Fibroblast of lung (primary cell): ENCODE measurements around the gene ST6GALNAC4. TPM values are rescaled to one million over a fixed set of nuclear protein-coding genes. Genes with fewer than 3 reads are reported as not detected.

Experiments used
- DNase-seq, 2 donors: peaks; one replicate each; pipeline versions ENCODE4 v3.0.0 to v3.0.0-alpha.2; 2010; ENCODE audit warnings: low read depth in 2 of 2
- H2AFZ ChIP-seq: 2 replicates; pipeline ENCODE4 v1.5.1; 2012; ENCODE audit warnings: low read length, control low read depth, inconsistent platforms
- H3K27ac ChIP-seq: 2 replicates; pipeline ENCODE4 v1.5.1; 2011; ENCODE audit warnings: low read length, control low read depth; ENCODE audit not compliant: insufficient read depth
- H3K27me3 ChIP-seq: 2 replicates; pipeline ENCODE4 v1.5.1; 2011; ENCODE audit warnings: mild to moderate bottlenecking, low read length; ENCODE audit not compliant: control insufficient read depth, insufficient read depth
- H3K36me3 ChIP-seq: 2 replicates; pipeline ENCODE4 v1.5.1; 2011; ENCODE audit warnings: low read length; ENCODE audit not compliant: control insufficient read depth, insufficient read depth
- H3K4me1 ChIP-seq: 2 replicates; pipeline ENCODE4 v1.5.1; 2011; ENCODE audit warnings: low read length; ENCODE audit not compliant: control insufficient read depth, insufficient read depth; ENCODE audit errors: extremely low read depth
- H3K4me2 ChIP-seq: 2 replicates; pipeline ENCODE4 v1.5.1; 2011; ENCODE audit warnings: low read length, control low read depth; ENCODE audit not compliant: insufficient read depth; ENCODE audit errors: extremely low read depth
- H3K4me3 ChIP-seq, 4 experiments: fragments of 200-600 bp in 1 of 4; sonication (generic) in 1 of 4; replicated peaks in 1 of 4; 2 replicates each; pipeline ENCODE4 v1.5.1; 2011 to 2016; ENCODE audit warnings: low read length in 4 of 4, low read depth in 3 of 4, mild to moderate bottlenecking in 3 of 4, control low read depth in 2 of 4, inconsistent platforms in 1 of 4, mixed read lengths in 1 of 4; ENCODE audit not compliant: insufficient read depth in 1 of 4; ENCODE audit errors: control extremely low read depth in 1 of 4
- H3K79me2 ChIP-seq: 2 replicates; pipeline ENCODE4 v1.5.1; 2012; ENCODE audit warnings: mild to moderate bottlenecking, low read length, inconsistent platforms; ENCODE audit not compliant: control insufficient read depth, insufficient read depth
- H3K9ac ChIP-seq: 2 replicates; pipeline ENCODE4 v1.5.1; 2011; ENCODE audit warnings: mild to moderate bottlenecking, low read length, control low read depth; ENCODE audit not compliant: insufficient read depth
- H3K9me3 ChIP-seq: 2 replicates; pipeline ENCODE4 v1.5.1; 2012; ENCODE audit warnings: low read depth, low read length; ENCODE audit not compliant: control insufficient read depth, insufficient read depth
- H4K20me1 ChIP-seq: 2 replicates; pipeline ENCODE4 v1.5.1; 2011; ENCODE audit warnings: low read length; ENCODE audit not compliant: control insufficient read depth, insufficient read depth; ENCODE audit errors: extremely low read depth
- CTCF ChIP-seq, 2 donors: IDR thresholded peaks in 1 of 2; conservative IDR thresholded peaks in 1 of 2; 1 replicate in 1 of 2; 2 replicates in 1 of 2; pipeline ENCODE4 v1.5.1; 2011 to 2012; ENCODE audit warnings: low read length in 2 of 2, control low read depth in 1 of 2, inconsistent platforms in 1 of 2, low read depth in 1 of 2, mild to moderate bottlenecking in 1 of 2
- EZH2 ChIP-seq: IDR thresholded peaks from 2 replicates; pipeline ENCODE4 v1.5.1; 2012; ENCODE audit warnings: low read length, control low read depth, mild to moderate bottlenecking; ENCODE audit errors: missing control alignments
- polyA plus RNA-seq, 2 donors: library from polyadenylated mRNA; depleted of rRNA in 1 of 2; stranded (reverse) in 1 of 2; unstranded in 1 of 2; fragments of >200 nt; gene quantifications; 2 replicates each; pipeline ENCODE4 v1.2.1, GENCODE V29; 2011 to 2012; ENCODE audit warnings: missing spikeins in 1 of 2
- total RNA-seq: library from RNA; depleted of rRNA; stranded (reverse); fragments of >200 nt; gene quantifications from 2 replicates; pipeline ENCODE4 v1.2.1, GENCODE V29; 2014

Gene ST6GALNAC4
- total and polyA plus RNA-seq, 2 donors (not counting 1 experiment from before 2014, with no cell fraction given): 16.4 to 28.1 TPM

DNA sequence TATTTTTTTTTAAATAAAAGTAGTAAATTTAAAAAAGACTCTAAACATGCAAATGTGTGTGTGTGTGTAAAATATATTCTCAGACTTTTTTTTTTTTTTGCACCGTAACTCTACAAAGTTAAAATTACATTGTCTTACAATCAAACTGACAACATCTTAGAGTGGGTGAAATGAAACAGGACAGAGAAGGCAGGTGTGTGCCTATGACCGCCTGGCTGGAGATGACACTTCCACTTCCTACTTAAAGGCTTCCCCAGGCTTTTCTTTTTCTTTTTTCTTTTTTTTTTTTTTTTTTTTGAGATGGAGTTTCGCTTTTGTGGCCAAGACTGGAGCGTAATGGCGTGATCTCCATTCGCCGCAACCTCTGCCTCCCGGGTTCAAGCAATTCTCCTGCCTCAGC lies 36.7 kb downstream of the ST6GALNAC4 start:
- DNase-seq: no peak
- Histone ChIP-seq H3K27me3 (no peaks in the 10 kb centered on the region), H3K79me2 (peaks cover 8% of the 10 kb centered on the region)

GRCh38 chr9:127878652-127879390 lies 38.0 kb downstream of the ST6GALNAC4 start:
- Histone ChIP-seq H3K27ac (no peak overlapping the region), H3K9me3 (no peaks in the 10 kb centered on the region), H3K27me3 (no peaks in the 10 kb centered on the region), H3K4me2 (no peak overlapping the region), H3K4me3 (no peak overlapping the region), H2AFZ (no peak overlapping the region), H3K79me2 (peaks cover 11% of the 10 kb centered on the region), H3K4me1 (peaks cover 20% of the 10 kb centered on the region), H4K20me1 (no peaks in the 10 kb centered on the region), H3K9ac (no peak overlapping the region), H3K36me3 (no peaks in the 10 kb centered on the region)
- TF ChIP-seq EZH2: no peak
- no peak for TF ChIP-seq CTCF (conservative IDR thresholded peaks at IDR 0.05 in 1 of 2, IDR thresholded peaks at IDR 0.05 in 1 of 2; ENCODE audit: low read depth in 1 of 2, low read length in 2 of 2)
- no peak for DNase-seq

More for the DNA sequence above, 36.7 kb downstream of the ST6GALNAC4 start:
- H2AFZ ChIP-seq: no peak overlapping the region
- no peaks in the 10 kb centered on the region for H4K20me1 ChIP-seq
- no peaks in the 10 kb centered on the region for H3K9me3 ChIP-seq
- H3K9ac ChIP-seq: no peak overlapping the region
- H3K4me3 ChIP-seq: no peak overlapping the region
- H3K4me2 ChIP-seq: no peak overlapping the region
- no peak overlapping the region for H3K27ac ChIP-seq
- H3K4me1 ChIP-seq: peaks cover 11% of the 10 kb centered on the region
- TF ChIP-seq EZH2 (no peak), CTCF (conservative IDR thresholded peaks at IDR 0.05 in 1 of 2, IDR thresholded peaks at IDR 0.05 in 1 of 2; ENCODE audit: low read depth in 1 of 2, low read length in 2 of 2) (no peak)
- peaks cover 6% of the 10 kb centered on the region for H3K36me3 ChIP-seq

- H3K27me3 ChIP-seq: no peaks in the 10 kb centered on the region
- peak overlapping the region; percentile 48 for H3K9ac ChIP-seq
- no peak for TF ChIP-seq CTCF (conservative IDR thresholded peaks at IDR 0.05 in 1 of 2, IDR thresholded peaks at IDR 0.05 in 1 of 2; ENCODE audit: low read depth in 1 of 2, low read length in 2 of 2)
- peaks cover 11% of the 10 kb centered on the region for H3K79me2 ChIP-seq
- H3K4me1 ChIP-seq: peaks cover 20% of the 10 kb centered on the region
- no peaks in the 10 kb centered on the region for H4K20me1 ChIP-seq
- H3K9me3 ChIP-seq: no peaks in the 10 kb centered on the region
- H2AFZ ChIP-seq: peak overlapping the region; percentile 85
- peak overlapping the region; percentile 75 for H3K4me2 ChIP-seq
- peak overlapping the region; percentile 52 for H3K27ac ChIP-seq
- peak overlapping the region; percentile 38 to 69 (median 46) for H3K4me3 ChIP-seq
- DNase-seq: no peak
- H3K36me3 ChIP-seq: peaks cover 4% of the 10 kb centered on the region
Measured at GRCh38 chr9:127878001-127878651, 38.7 kb downstream of the ST6GALNAC4 start.
